Measurements from ENCODE around the gene RNF215.
A peak's percentile ranks its signal among the peaks of the same experiment; 100 is the strongest.

The RNF215 gene

DNA sequence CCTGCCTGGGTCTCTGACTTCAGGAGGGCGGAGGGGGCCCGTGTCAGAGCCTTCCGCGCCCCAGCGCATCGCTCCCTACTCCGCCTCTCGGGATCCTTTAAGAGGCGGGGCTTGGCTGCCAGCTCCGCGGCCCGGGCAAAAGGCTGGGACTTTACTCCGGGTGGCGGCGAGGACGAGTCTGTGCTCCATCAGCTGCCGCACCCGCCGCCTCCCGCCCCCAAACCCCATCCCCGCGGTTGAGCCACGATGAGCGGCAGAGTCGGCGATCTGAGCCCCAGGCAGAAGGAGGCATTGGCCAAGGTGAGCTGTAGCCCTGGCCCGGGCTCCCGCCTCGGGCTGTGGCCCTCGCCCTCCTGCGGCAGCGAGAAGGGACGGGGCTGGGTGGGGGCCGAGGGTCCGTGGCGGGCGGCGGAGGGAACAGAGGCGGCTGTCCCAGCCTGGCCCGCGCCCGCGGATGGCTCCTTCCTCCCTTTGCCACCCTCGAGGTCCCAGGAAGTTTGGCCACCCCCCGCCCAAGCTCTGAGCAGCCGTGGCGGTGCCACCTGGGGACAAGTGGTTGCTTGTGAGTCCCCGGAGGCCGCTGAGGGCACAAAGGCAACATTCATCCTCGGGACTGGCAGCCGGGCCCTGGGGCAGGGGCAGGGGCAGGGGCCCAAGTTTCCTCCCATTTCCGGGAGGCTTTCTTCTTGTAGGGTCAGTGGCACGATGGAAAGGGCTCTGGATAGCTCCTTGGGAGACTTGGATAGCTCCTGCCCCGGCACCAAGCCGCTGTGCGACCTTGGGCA is 9.9 kb upstream of the RNF215 start, which contains the start of gene SEC14L2:
TSS of gene SEC14L2 (plus strand) at position 148 of the 785 bp plus-strand sequence. CDS start at position 247, 99 bp downstream.
- DNase-seq (ENCODE audit: low spot score), result peak; percentile 64
- Mint-ChIP-seq H3K36me3 (ENCODE audit: low read depth) (peaks cover 1% of the 10 kb centered on the region), H3K4me3 (peak within 1 kb of the TSS; percentile 87), H3K9me3 (no peaks in the 10 kb centered on the region), H3K27me3 (ENCODE audit: low read depth) (no peaks in the 10 kb centered on the region), H3K27ac (peak within 1 kb of the TSS; percentile 55), H3K4me1 (ENCODE audit: low read depth) (peaks cover 39% of the 10 kb centered on the region)

DNA sequence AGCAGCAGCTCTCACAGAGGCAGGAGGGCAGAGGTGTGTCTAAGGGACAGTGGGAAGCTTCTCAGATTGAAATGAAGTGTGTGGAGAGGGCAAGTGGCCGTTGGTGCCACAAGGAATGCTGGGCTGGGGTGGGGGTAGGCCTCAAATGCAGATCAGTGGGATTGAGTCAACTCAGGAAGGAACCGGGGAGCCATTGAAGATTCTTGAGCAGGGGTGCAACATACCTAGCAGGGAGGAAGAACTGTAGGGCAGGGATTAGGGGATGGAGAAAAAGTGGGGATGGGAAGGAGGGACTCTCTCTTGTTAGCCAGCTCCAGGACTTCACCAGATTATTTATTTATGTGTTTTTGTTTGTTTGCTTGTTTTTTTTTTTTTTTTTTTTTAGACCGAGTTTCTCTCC is 6.7 kb upstream of the RNF215 start:
- H3K36me3 Mint-ChIP-seq (ENCODE audit: low read depth), result no peaks in the 10 kb centered on the region
- H3K27me3 Mint-ChIP-seq (ENCODE audit: low read depth), result no peaks in the 10 kb centered on the region
- H3K4me3 Mint-ChIP-seq, result no peak overlapping the region
- H3K9me3 Mint-ChIP-seq, result no peaks in the 10 kb centered on the region
- peaks cover 46% of the 10 kb centered on the region for H3K4me1 Mint-ChIP-seq (ENCODE audit: low read depth)
- H3K27ac Mint-ChIP-seq, result peak overlapping the region; percentile 60
- no peak for DNase-seq (ENCODE audit: low spot score)

DNA sequence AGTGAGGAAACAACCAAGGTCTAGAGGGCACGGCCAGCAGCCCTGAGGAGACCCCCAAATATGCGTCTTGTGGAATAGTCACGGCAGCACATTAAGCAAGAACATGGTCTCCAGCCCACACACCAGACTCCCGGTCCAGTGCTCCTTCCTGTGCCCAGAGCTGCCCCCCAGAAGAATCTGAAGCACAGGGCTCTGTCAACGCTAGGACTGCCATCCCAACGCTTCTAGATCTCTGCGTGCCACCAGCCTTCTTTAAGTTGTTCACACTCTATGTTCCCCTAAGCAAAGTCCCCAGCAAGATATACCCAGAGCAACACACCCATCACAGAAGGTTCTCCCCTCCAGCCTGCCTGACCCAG is 6.1 kb upstream of the RNF215 start:
- DNase-seq (ENCODE audit: low spot score), result no peak
- no peaks in the 10 kb centered on the region for H3K36me3 Mint-ChIP-seq (ENCODE audit: low read depth)
- H3K4me1 Mint-ChIP-seq (ENCODE audit: low read depth), result peaks cover 42% of the 10 kb centered on the region
- H3K27ac Mint-ChIP-seq, result peak overlapping the region; percentile 34
- H3K27me3 Mint-ChIP-seq (ENCODE audit: low read depth), result no peaks in the 10 kb centered on the region
- H3K4me3 Mint-ChIP-seq, result no peak overlapping the region
- no peaks in the 10 kb centered on the region for H3K9me3 Mint-ChIP-seq

DNA sequence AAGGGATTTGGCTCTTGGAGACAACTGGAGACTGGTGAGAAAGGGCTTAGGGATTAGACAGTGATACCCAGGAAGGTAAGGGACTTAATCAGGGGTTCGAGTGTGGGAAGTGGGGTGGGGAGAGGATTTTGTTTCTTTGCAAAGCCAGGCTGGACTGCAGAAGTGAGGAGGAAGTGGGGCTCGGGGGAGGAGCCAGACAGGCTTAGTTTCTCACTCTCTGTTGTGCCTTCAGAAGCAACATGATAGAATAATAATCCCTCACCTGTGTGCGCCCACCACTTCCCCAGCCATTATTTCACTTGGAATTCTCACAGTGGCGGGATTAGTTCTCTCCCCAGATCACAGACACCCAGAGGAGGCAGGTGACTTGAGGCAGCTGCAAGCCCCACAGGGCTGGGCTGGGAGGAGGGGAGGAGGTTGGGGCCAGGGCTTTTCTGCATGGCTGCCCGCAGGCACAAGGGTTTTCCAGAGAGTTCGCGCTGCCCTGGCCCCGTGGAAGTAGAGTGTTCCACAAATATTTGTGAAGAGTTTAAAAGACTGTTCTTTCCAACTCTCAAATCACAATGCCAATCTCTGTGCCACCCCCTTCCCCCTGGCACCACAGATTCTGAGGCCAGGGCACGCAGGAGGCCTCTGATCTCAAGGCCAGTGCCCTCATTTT is 5.6 kb upstream of the RNF215 start:
- Mint-ChIP-seq H3K9me3 (no peaks in the 10 kb centered on the region), H3K4me3 (no peak overlapping the region), H3K36me3 (ENCODE audit: low read depth) (no peaks in the 10 kb centered on the region), H3K27me3 (ENCODE audit: low read depth) (no peaks in the 10 kb centered on the region), H3K27ac (peak overlapping the region; percentile 75), H3K4me1 (ENCODE audit: low read depth) (peaks cover 36% of the 10 kb centered on the region)
- DNase-seq (ENCODE audit: low spot score), result no peak

DNA sequence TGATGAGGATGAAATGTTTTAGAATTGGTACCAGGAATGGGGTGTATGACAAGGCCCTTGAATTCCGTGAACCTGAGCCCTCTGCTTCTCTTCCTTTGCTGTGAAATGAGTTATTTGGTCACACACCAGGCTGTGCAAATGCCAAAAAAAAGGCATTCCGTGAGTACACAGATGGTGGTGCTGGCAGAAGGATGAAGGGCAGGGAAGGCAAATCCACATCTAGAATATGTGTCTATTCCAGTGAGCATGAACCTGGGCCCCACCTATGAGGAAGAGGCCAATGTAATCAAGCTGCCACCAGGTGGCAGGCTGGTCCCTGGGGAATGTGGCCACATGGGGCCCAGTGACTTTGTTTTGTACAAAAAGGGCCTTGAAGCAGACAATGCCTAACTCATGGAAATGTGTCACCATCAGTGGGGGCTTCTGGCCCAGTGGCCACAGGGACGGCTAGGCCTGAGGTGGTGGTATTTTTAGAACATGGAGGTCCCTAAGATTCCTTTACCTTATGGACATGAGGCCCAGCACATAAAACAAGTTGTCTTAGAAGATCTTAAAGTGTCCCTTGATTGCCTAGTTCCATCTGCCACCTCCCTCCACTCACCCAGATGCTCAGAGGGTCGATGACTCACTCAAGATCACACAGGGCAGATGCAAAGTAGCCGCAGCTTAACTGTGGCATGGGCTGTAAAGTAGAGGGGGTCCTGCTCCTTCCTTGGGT is 3.9 kb upstream of the RNF215 start:
- Mint-ChIP-seq H3K4me1 (ENCODE audit: low read depth) (peaks cover 34% of the 10 kb centered on the region), H3K27me3 (ENCODE audit: low read depth) (no peaks in the 10 kb centered on the region), H3K27ac (peak overlapping the region; percentile 79), H3K4me3 (no peak overlapping the region), H3K36me3 (ENCODE audit: low read depth) (no peaks in the 10 kb centered on the region), H3K9me3 (no peaks in the 10 kb centered on the region)
- DNase-seq (ENCODE audit: low spot score), result peak; percentile 74

GRCh38 chr22:30386608-30386959 is 627 bp downstream of the RNF215 start:
- Mint-ChIP-seq H3K4me3 (peak overlapping the region; percentile 84), H3K9me3 (no peaks in the 10 kb centered on the region), H3K27me3 (ENCODE audit: low read depth) (no peaks in the 10 kb centered on the region), H3K27ac (peak overlapping the region; percentile 57), H3K36me3 (ENCODE audit: low read depth) (no peaks in the 10 kb centered on the region), H3K4me1 (ENCODE audit: low read depth) (peaks cover 13% of the 10 kb centered on the region)
- DNase-seq (ENCODE audit: low spot score), result no peak

DNA sequence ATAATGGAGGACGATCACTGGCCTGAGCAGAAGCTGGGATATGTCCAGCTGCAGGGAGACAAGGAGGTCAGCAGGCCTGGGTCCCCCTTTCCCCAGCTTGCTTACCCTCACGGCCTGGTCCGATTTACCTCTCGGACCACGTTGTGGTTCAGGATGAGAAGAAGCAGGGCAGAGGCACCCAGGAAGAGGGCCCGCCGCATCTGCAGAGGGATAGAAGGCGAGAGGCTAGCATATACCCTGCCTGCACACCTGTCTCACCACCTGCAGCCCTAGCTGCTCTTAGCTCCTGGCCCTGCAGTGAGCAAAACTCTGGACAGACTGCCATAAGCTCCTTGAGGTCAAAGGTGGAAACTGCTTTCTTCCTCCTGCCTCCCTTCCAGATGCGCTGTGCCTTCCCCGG is 1.3 kb downstream of the RNF215 start:
- Mint-ChIP-seq H3K27me3 (ENCODE audit: low read depth) (no peaks in the 10 kb centered on the region), H3K27ac (no peak overlapping the region), H3K9me3 (no peaks in the 10 kb centered on the region), H3K4me1 (ENCODE audit: low read depth) (peaks cover 8% of the 10 kb centered on the region), H3K4me3 (peak overlapping the region; percentile 84), H3K36me3 (ENCODE audit: low read depth) (no peaks in the 10 kb centered on the region)
- DNase-seq (ENCODE audit: low spot score), result no peak

GRCh38 chr22:30383061-30383460 is 4.2 kb downstream of the RNF215 start:
- no peaks in the 10 kb centered on the region for H3K36me3 Mint-ChIP-seq (ENCODE audit: low read depth)
- peaks cover 6% of the 10 kb centered on the region for H3K4me1 Mint-ChIP-seq (ENCODE audit: low read depth)
- no peaks in the 10 kb centered on the region for H3K27me3 Mint-ChIP-seq (ENCODE audit: low read depth)
- no peaks in the 10 kb centered on the region for H3K9me3 Mint-ChIP-seq
- no peak for DNase-seq (ENCODE audit: low spot score)
- no peak overlapping the region for H3K27ac Mint-ChIP-seq
- H3K4me3 Mint-ChIP-seq, result no peak overlapping the region

GRCh38 chr22:30382340-30382739 is 4.9 kb downstream of the RNF215 start:
- no peaks in the 10 kb centered on the region for H3K27me3 Mint-ChIP-seq (ENCODE audit: low read depth)
- no peaks in the 10 kb centered on the region for H3K9me3 Mint-ChIP-seq
- no peak overlapping the region for H3K27ac Mint-ChIP-seq

GRCh38 chr22:30381264-30381663 is 5.9 kb downstream of the RNF215 start:
- Mint-ChIP-seq H3K9me3 (no peaks in the 10 kb centered on the region), H3K4me1 (ENCODE audit: low read depth) (peaks cover 2% of the 10 kb centered on the region), H3K27ac (no peak overlapping the region), H3K27me3 (ENCODE audit: low read depth) (no peaks in the 10 kb centered on the region), H3K36me3 (ENCODE audit: low read depth) (no peaks in the 10 kb centered on the region), H3K4me3 (no peak overlapping the region)
- DNase-seq (ENCODE audit: low spot score), result no peak

More at GRCh38 chr22:30382340-30382739, 4.9 kb downstream of the RNF215 start:
- Mint-ChIP-seq H3K4me1 (ENCODE audit: low read depth) (peaks cover 4% of the 10 kb centered on the region), H3K4me3 (no peak overlapping the region), H3K36me3 (ENCODE audit: low read depth) (no peaks in the 10 kb centered on the region)
- no peak for DNase-seq (ENCODE audit: low spot score)

GRCh38 chr22:30380011-30380410 is 7.2 kb downstream of the RNF215 start:
- H3K27ac Mint-ChIP-seq, result no peak overlapping the region
- no peaks in the 10 kb centered on the region for H3K27me3 Mint-ChIP-seq (ENCODE audit: low read depth)
- no peaks in the 10 kb centered on the region for H3K4me1 Mint-ChIP-seq (ENCODE audit: low read depth)
- H3K9me3 Mint-ChIP-seq, result no peaks in the 10 kb centered on the region
- H3K4me3 Mint-ChIP-seq, result no peak overlapping the region
- H3K36me3 Mint-ChIP-seq (ENCODE audit: low read depth), result no peaks in the 10 kb centered on the region
- no peak for DNase-seq (ENCODE audit: low spot score)

GRCh38 chr22:30375312-30375849 is 11.8 kb downstream of the RNF215 start:
- no peaks in the 10 kb centered on the region for H3K27me3 Mint-ChIP-seq (ENCODE audit: low read depth)
- H3K36me3 Mint-ChIP-seq (ENCODE audit: low read depth), result no peaks in the 10 kb centered on the region
- no peak overlapping the region for H3K4me3 Mint-ChIP-seq
- no peak overlapping the region for H3K27ac Mint-ChIP-seq
- no peak for DNase-seq (ENCODE audit: low spot score)
- H3K4me1 Mint-ChIP-seq (ENCODE audit: low read depth), result no peaks in the 10 kb centered on the region
- H3K9me3 Mint-ChIP-seq, result no peaks in the 10 kb centered on the region

- Mint-ChIP-seq H3K9me3 (no peaks in the 10 kb centered on the region), H3K4me1 (ENCODE audit: low read depth) (no peaks in the 10 kb centered on the region), H3K27ac (no peak overlapping the region), H3K27me3 (ENCODE audit: low read depth) (no peaks in the 10 kb centered on the region), H3K4me3 (no peak overlapping the region), H3K36me3 (ENCODE audit: low read depth) (no peaks in the 10 kb centered on the region)
- DNase-seq (ENCODE audit: low spot score), result no peak
These were observed 13.6 kb downstream of the RNF215 start for GRCh38 chr22:30373331-30374325.
